H9 (cell line): ENCODE data around the gene MICAL2. TPM values are rescaled to one million over a fixed set of nuclear protein-coding genes. Genes with fewer than 3 reads are reported as not detected.

ENCODE experiments used
- DNase-seq: peaks from one replicate; pipeline ENCODE4 v3.0.0-alpha.2; 2017
- H2AFZ ChIP-seq: one replicate; pipeline ENCODE4 v1.6.1; 2013; ENCODE audit warnings: mild to moderate bottlenecking, low read length, control low read depth, moderate library complexity
- H2AK5ac ChIP-seq: 2 replicates; pipeline ENCODE4 v1.6.1; 2013; ENCODE audit warnings: low read length, control low read depth, mixed read lengths; ENCODE audit not compliant: insufficient read length
- H2BK120ac ChIP-seq: one replicate; pipeline ENCODE4 v1.6.1; 2013; ENCODE audit warnings: low read depth, mild to moderate bottlenecking, low read length, control low read depth, inconsistent platforms; ENCODE audit not compliant: poor library complexity, severe bottlenecking
- H2BK12ac ChIP-seq: 2 replicates; pipeline ENCODE4 v1.6.1; 2013; ENCODE audit warnings: low read length, control low read depth, mixed read lengths, low read depth; ENCODE audit not compliant: insufficient read length
- H2BK15ac ChIP-seq: 2 replicates; pipeline ENCODE4 v1.6.1; 2013; ENCODE audit warnings: low read depth, low read length, control low read depth
- H2BK20ac ChIP-seq: one replicate; pipeline ENCODE4 v1.6.1; 2013; ENCODE audit warnings: low read depth, mild to moderate bottlenecking, low read length, control low read depth, inconsistent platforms; ENCODE audit not compliant: poor library complexity, severe bottlenecking
- H2BK5ac ChIP-seq: 2 replicates; pipeline ENCODE4 v1.6.1; 2013; ENCODE audit warnings: low read length, control low read depth, mixed read lengths; ENCODE audit not compliant: insufficient read length
- H3K14ac ChIP-seq: 2 replicates; pipeline ENCODE4 v1.6.1; 2013; ENCODE audit warnings: low read length, control low read depth; ENCODE audit not compliant: insufficient read depth
- H3K18ac ChIP-seq: 2 replicates; pipeline ENCODE4 v1.6.1; 2013; ENCODE audit warnings: low read depth, mild to moderate bottlenecking, mixed read lengths, low read length, control low read depth; ENCODE audit not compliant: insufficient read length
- H3K23ac ChIP-seq: 2 replicates; pipeline ENCODE4 v1.6.1; 2013; ENCODE audit warnings: low read length, control low read depth, mixed read lengths, low read depth; ENCODE audit not compliant: insufficient read length
- H3K23me2 ChIP-seq: 2 replicates; pipeline ENCODE4 v1.6.1; 2013; ENCODE audit warnings: low read depth, mild to moderate bottlenecking, mixed read lengths, low read length, control low read depth; ENCODE audit not compliant: insufficient read length, poor library complexity, severe bottlenecking
- H3K27ac ChIP-seq: 2 replicates; pipeline ENCODE4 v1.5.1; 2013; ENCODE audit warnings: low read length, control low read depth, mixed read lengths, low read depth; ENCODE audit not compliant: insufficient read length
- H3K27me3 ChIP-seq: 2 replicates; pipeline ENCODE4 v1.6.1; 2013; ENCODE audit warnings: low read length, control low read depth, inconsistent platforms; ENCODE audit not compliant: insufficient read depth
- H3K4ac ChIP-seq: 2 replicates; pipeline ENCODE4 v1.6.1; 2013; ENCODE audit warnings: low read depth, mild to moderate bottlenecking, control low read depth, inconsistent platforms, low read length, moderate library complexity
- H3K4me1 ChIP-seq: 2 replicates; pipeline ENCODE4 v1.6.1; 2013; ENCODE audit warnings: low read length, control low read depth, inconsistent platforms; ENCODE audit not compliant: insufficient read depth
- H3K4me2 ChIP-seq: 2 replicates; pipeline ENCODE4 v1.6.1; 2013; ENCODE audit warnings: low read length, control low read depth, mixed read lengths; ENCODE audit not compliant: insufficient read length, insufficient read depth
- H3K56ac ChIP-seq: 2 replicates; pipeline ENCODE4 v1.6.1; 2013; ENCODE audit warnings: low read depth, mild to moderate bottlenecking, mixed read lengths, low read length, control low read depth; ENCODE audit not compliant: insufficient read length
- H3K79me1 ChIP-seq: 2 replicates; pipeline ENCODE4 v1.6.1; 2013; ENCODE audit warnings: low read depth, mild to moderate bottlenecking, moderate library complexity, low read length, control low read depth, inconsistent platforms; ENCODE audit not compliant: insufficient read depth, poor library complexity, severe bottlenecking
- H3K79me2 ChIP-seq: 2 replicates; pipeline ENCODE4 v1.6.1; 2013; ENCODE audit warnings: low read length, control low read depth, inconsistent platforms; ENCODE audit not compliant: insufficient read depth
- H3K9ac ChIP-seq: 2 replicates; pipeline ENCODE4 v1.6.1; 2013; ENCODE audit warnings: low read length, control low read depth, mixed read lengths; ENCODE audit not compliant: insufficient read length; ENCODE audit errors: extremely low read depth
- H3K9me3 ChIP-seq: one replicate; pipeline ENCODE4 v1.6.1; 2013; ENCODE audit warnings: low read depth, low read length, inconsistent platforms; ENCODE audit not compliant: control insufficient read depth
- H3T11ph ChIP-seq: one replicate; pipeline ENCODE4 v1.6.1; 2013; ENCODE audit warnings: mild to moderate bottlenecking, low read length, control low read depth, inconsistent platforms
- H4K20me1 ChIP-seq: one replicate; pipeline ENCODE4 v1.6.1; 2013; ENCODE audit not compliant: control insufficient read depth, insufficient read length, insufficient read depth
- H4K5ac ChIP-seq: 2 replicates; pipeline ENCODE4 v1.6.1; 2013; ENCODE audit warnings: low read depth, mild to moderate bottlenecking, mixed read lengths, low read length, control low read depth; ENCODE audit not compliant: insufficient read length
- H4K8ac ChIP-seq: replicated peaks from 2 replicates; pipeline ENCODE4 v1.6.1; 2013; ENCODE audit warnings: low read length, control low read depth, mixed read lengths, low read depth; ENCODE audit not compliant: insufficient read length
- H4K91ac ChIP-seq: 2 replicates; pipeline ENCODE4 v1.6.1; 2013; ENCODE audit warnings: low read depth, mild to moderate bottlenecking, moderate library complexity, mixed read lengths, low read length, control low read depth; ENCODE audit not compliant: insufficient read length
- H3K27ac Mint-ChIP-seq, 3 experiments: 2 replicates in 2 of 3; 3 replicates in 1 of 3; pipeline ENCODE4 v1.8.0; 2020 to 2021; ENCODE audit warnings: mixed read lengths in 3 of 3, mild to moderate bottlenecking in 1 of 3, moderate library complexity in 1 of 3
- H3K27me3 Mint-ChIP-seq: 2 replicates; pipeline ENCODE4 v1.8.0; 2021; ENCODE audit warnings: low read depth, mild to moderate bottlenecking, moderate library complexity, mixed read lengths
- H3K36me3 Mint-ChIP-seq, 3 experiments: 2 replicates in 2 of 3; 3 replicates in 1 of 3; pipeline ENCODE4 v1.8.0; 2020 to 2021; ENCODE audit warnings: low read depth in 3 of 3, mixed read lengths in 3 of 3; ENCODE audit not compliant: insufficient read depth in 1 of 3
- H3K4me1 Mint-ChIP-seq, 2 experiments: 2 replicates each; pipeline ENCODE4 v1.8.0; 2020; ENCODE audit warnings: mixed read lengths in 2 of 2
- H3K4me3 Mint-ChIP-seq, 2 experiments: 2 replicates in 1 of 2; 3 replicates in 1 of 2; pipeline ENCODE4 v1.8.0; 2020 to 2021; ENCODE audit warnings: mild to moderate bottlenecking in 2 of 2, mixed read lengths in 2 of 2, moderate library complexity in 1 of 2
- H3K9me3 Mint-ChIP-seq, 2 experiments: 2 replicates in 1 of 2; 3 replicates in 1 of 2; pipeline ENCODE4 v1.8.0; 2020; ENCODE audit warnings: mild to moderate bottlenecking in 2 of 2, mixed read lengths in 2 of 2, moderate library complexity in 1 of 2
- WGBS: extraction: QIAGEN DNeasy Blood & Tissue Kit; methylation state at CpG from one replicate; pipeline ENCODE4 v1.1.7; 2013; ENCODE audit warnings: missing lambda C conversion rate, low lambda C conversion rate, mixed read lengths; ENCODE audit not compliant: insufficient read length; ENCODE audit errors: extremely low coverage; 5-methylcytosine and 5-hydroxymethylcytosine counted together
- total RNA-seq: library from RNA; stranded (reverse); gene quantifications from 2 replicates; pipeline ENCODE4 v1.2.1, GENCODE V29; 2021
- TF ChIP-seq, protein P1 (sequence below): fragments of 200-600 bp; sonication (generic); conservative IDR thresholded peaks from 3 replicates; pipeline ENCODE4 v1.8.0; 2021; ENCODE audit warnings: antibody characterized with exemption, mild to moderate bottlenecking

MICAL2 gene
- total RNA-seq, 1 experiment from 2014 or later, result 4.7 TPM

DNA sequence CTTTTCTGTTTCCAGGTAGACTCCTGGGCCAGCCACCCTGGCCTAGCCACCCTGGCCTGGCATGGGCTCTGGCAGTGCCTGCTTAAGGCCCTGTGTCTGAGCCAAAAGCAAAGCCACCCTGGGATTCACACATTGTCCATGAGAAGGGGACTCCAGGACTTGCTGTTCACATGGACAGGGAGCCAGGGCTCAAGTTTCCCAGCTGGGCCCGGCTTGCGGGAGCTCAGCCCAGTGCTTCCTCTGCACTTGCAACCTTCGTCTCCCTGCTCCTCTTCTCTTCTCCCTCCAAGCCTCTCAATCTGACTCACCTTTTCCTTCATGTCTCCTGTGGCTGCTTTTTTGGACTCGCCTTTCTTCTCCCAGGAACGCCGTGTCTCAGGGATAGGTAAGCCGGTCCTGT, 130.3 kb downstream of the MICAL2 start:
- WGBS, result no CpG with 5 or more reads among the region's 7 CpGs
- Histone ChIP-seq H4K8ac (no peak overlapping the region), H4K5ac (no peak overlapping the region), H3K9ac (no peak overlapping the region), H3T11ph (no peak overlapping the region), H2BK12ac (no peak overlapping the region), H3K23me2 (no peaks in the 10 kb centered on the region), H3K56ac (no peak overlapping the region), H3K27ac (no peak overlapping the region), H3K79me2 (no peaks in the 10 kb centered on the region), H2BK15ac (no peak overlapping the region), H3K4me2 (no peak overlapping the region), H3K4me1 (peaks cover 10% of the 10 kb centered on the region; the same call in 1 of the 2 replicates), H3K23ac (no peak overlapping the region), H3K14ac (no peak overlapping the region), H3K4ac (no peak overlapping the region), H3K18ac (no peak overlapping the region), H3K27me3 (no peaks in the 10 kb centered on the region), H4K20me1 (no peaks in the 10 kb centered on the region), H4K91ac (no peak overlapping the region), H2BK120ac (no peak overlapping the region), H2AK5ac (no peak overlapping the region), H3K79me1 (no peaks in the 10 kb centered on the region), H2BK20ac (no peak overlapping the region), H3K9me3 (no peaks in the 10 kb centered on the region), H2AFZ (no peak overlapping the region), H2BK5ac (no peak overlapping the region)
- TF ChIP-seq, protein P1, sequence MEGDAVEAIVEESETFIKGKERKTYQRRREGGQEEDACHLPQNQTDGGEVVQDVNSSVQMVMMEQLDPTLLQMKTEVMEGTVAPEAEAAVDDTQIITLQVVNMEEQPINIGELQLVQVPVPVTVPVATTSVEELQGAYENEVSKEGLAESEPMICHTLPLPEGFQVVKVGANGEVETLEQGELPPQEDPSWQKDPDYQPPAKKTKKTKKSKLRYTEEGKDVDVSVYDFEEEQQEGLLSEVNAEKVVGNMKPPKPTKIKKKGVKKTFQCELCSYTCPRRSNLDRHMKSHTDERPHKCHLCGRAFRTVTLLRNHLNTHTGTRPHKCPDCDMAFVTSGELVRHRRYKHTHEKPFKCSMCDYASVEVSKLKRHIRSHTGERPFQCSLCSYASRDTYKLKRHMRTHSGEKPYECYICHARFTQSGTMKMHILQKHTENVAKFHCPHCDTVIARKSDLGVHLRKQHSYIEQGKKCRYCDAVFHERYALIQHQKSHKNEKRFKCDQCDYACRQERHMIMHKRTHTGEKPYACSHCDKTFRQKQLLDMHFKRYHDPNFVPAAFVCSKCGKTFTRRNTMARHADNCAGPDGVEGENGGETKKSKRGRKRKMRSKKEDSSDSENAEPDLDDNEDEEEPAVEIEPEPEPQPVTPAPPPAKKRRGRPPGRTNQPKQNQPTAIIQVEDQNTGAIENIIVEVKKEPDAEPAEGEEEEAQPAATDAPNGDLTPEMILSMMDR, result no peak
- Mint-ChIP-seq H3K4me1 (peaks cover 41 to 51% of the 10 kb centered on the region in 2 experiments), H3K36me3 (no peaks in the 10 kb centered on the region; a peak in 1 of 7 replicates), H3K27ac (peak overlapping the region in 2 of 3 experiments; percentile 4 to 42; a peak in 1 of 7 replicates), H3K4me3 (no peak overlapping the region), H3K27me3 (peaks cover 5% of the 10 kb centered on the region), H3K9me3 (no peaks in the 10 kb centered on the region)
- no peak for DNase-seq
